Bronchial epithelial cell (primary cell): ENCODE data around the gene MTHFD1. TPM values are rescaled to one million over a fixed set of nuclear protein-coding genes. Genes with fewer than 3 reads are reported as not detected.

Experiments
- DNase-seq: peaks from one replicate; pipeline ENCODE4 v3.0.0-alpha.2; 2010; ENCODE audit warnings: low read depth
- FAIRE-seq: peaks from 2 replicates; lab custom pipeline; 2011; peaks lifted over from hg19 to GRCh38; lab: Jason Lieb, UNC
- H3K27me3 ChIP-seq: 2 replicates; pipeline ENCODE4 v1.5.1; 2011; ENCODE audit warnings: low read length; ENCODE audit not compliant: control insufficient read depth, insufficient read depth
- H3K36me3 ChIP-seq: 2 replicates; pipeline ENCODE4 v1.5.1; 2011; ENCODE audit warnings: low read length; ENCODE audit not compliant: control insufficient read depth, insufficient read depth
- H3K4me3 ChIP-seq: 2 replicates; pipeline ENCODE4 v1.5.1; 2011; ENCODE audit warnings: mild to moderate bottlenecking, low read depth, low read length, control low read depth
- CTCF ChIP-seq: IDR thresholded peaks from 2 replicates; pipeline ENCODE4 v1.5.1; 2011; ENCODE audit warnings: mild to moderate bottlenecking, moderate library complexity, low read length, control low read depth, inconsistent platforms; ENCODE audit not compliant: insufficient read depth, severe bottlenecking
- total RNA-seq: library from RNA; depleted of rRNA; stranded (reverse); fragments of >200 nt; gene quantifications from 2 replicates; pipeline ENCODE4 v1.2.1, GENCODE V29; 2014

MTHFD1 gene
- total RNA-seq, 1 donor from 2014 or later = 35.5 TPM

- FAIRE-seq (no peak), DNase-seq (no peak)
- H3K27me3 ChIP-seq = no peaks in the 10 kb centered on the region
- no peak overlapping the region for H3K4me3 ChIP-seq
- TF ChIP-seq CTCF = no peak
- H3K36me3 ChIP-seq = no peaks in the 10 kb centered on the region
These were observed 22.8 kb downstream of the MTHFD1 start for GRCh38 chr14:64411001-64411400.

GRCh38 chr14:64412237-64412636, 24.1 kb downstream of the MTHFD1 start:
- H3K4me3 ChIP-seq = no peak overlapping the region
- H3K36me3 ChIP-seq = no peaks in the 10 kb centered on the region
- TF ChIP-seq CTCF = no peak
- no peak for FAIRE-seq
- no peaks in the 10 kb centered on the region for H3K27me3 ChIP-seq
- DNase-seq = no peak

GRCh38 chr14:64416348-64416932, 28.3 kb downstream of the MTHFD1 start:
- Histone ChIP-seq H3K4me3 (no peak overlapping the region), H3K27me3 (no peaks in the 10 kb centered on the region), H3K36me3 (peaks cover 12% of the 10 kb centered on the region)
- no peak for DNase-seq
- FAIRE-seq = no peak
- TF ChIP-seq CTCF = no peak

GRCh38 chr14:64417055-64417770, 29.1 kb downstream of the MTHFD1 start:
- FAIRE-seq = no peak

GRCh38 chr14:64417771-64418125, 29.6 kb downstream of the MTHFD1 start:
- Histone ChIP-seq H3K27me3 (no peaks in the 10 kb centered on the region), H3K4me3 (no peak overlapping the region), H3K36me3 (peaks cover 12% of the 10 kb centered on the region)
- DNase-seq = no peak
- no peak for TF ChIP-seq CTCF
- no peak for FAIRE-seq

More at GRCh38 chr14:64417055-64417770, 29.1 kb downstream of the MTHFD1 start:
- peaks cover 12% of the 10 kb centered on the region for H3K36me3 ChIP-seq
- no peak for DNase-seq
- no peaks in the 10 kb centered on the region for H3K27me3 ChIP-seq
- no peak overlapping the region for H3K4me3 ChIP-seq
- TF ChIP-seq CTCF = no peak

- Histone ChIP-seq H3K36me3 (peaks cover 12% of the 10 kb centered on the region), H3K27me3 (no peaks in the 10 kb centered on the region), H3K4me3 (no peak overlapping the region)
- DNase-seq (no peak), FAIRE-seq (no peak)
- no peak for TF ChIP-seq CTCF
These were observed 30.9 kb downstream of the MTHFD1 start for GRCh38 chr14:64419003-64419402.
